NCI-H2107 (cell line): ENCODE measurements around the gene KBTBD8.

Source experiments
- DNase-seq: peaks from one replicate; lab custom pipeline; 2025; lab: John Stamatoyannopoulos, UW

Gene KBTBD8, protein sequence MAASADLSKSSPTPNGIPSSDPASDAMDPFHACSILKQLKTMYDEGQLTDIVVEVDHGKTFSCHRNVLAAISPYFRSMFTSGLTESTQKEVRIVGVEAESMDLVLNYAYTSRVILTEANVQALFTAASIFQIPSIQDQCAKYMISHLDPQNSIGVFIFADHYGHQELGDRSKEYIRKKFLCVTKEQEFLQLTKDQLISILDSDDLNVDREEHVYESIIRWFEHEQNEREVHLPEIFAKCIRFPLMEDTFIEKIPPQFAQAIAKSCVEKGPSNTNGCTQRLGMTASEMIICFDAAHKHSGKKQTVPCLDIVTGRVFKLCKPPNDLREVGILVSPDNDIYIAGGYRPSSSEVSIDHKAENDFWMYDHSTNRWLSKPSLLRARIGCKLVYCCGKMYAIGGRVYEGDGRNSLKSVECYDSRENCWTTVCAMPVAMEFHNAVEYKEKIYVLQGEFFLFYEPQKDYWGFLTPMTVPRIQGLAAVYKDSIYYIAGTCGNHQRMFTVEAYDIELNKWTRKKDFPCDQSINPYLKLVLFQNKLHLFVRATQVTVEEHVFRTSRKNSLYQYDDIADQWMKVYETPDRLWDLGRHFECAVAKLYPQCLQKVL

GRCh38 chr3:66998113-66998903 is at the start of gene KBTBD8:
TSS of gene KBTBD8 (plus strand) at chr3:66998307. CDS start at chr3:66998356, 49 bp downstream.
- peak; percentile 87 for DNase-seq

GRCh38 chr3:66948838-66949237 is 49.3 kb upstream of the KBTBD8 start:
- no peak for DNase-seq

DNA sequence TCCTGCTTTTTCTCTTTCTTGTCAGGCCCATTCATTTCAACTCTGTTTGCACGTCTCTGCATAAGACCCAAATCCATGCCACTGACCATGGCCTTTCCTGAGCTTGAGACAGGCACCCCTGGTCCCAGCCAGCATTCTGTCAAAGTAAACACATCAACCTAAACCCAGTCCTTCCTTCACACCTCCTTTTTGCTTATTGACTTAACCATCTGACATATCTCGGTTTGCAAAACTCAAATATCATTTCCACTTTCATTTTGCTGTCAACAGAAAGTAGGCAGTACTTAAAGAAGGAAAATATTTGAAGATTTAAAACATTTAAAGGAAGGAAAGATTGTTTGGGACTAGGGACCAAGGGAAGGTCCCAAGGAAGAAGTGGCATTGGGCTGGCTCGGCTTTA is 48.2 kb upstream of the KBTBD8 start:
- no peak for DNase-seq

- DNase-seq, result no peak
Observed at GRCh38 chr3:66952357-66952756, 45.8 kb upstream of the KBTBD8 start.

DNA sequence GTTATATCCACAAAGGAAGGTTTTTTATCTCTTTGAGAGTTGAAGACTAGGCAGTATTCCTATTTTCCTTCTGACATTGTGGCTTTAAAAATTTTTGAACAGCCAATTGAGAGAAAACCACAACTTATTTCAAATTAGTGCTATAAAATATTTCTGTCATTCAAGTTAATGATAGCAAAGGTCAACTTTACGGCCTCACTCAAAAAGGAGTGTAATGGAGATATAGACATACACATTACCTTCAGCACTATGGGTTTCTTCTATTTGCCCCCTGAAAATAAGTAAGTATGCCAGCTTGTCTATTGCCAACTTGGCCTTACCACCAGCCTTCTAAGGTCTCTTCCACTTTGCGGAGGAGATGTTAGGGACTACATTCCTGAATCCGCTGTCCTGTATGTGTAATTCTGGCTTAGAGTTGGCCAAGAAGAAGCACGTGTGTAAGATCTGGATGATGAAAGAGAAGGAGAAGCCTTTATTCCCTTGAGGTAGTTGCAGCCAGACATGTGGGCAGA is 44.1 kb upstream of the KBTBD8 start:
- no peak for DNase-seq

DNA sequence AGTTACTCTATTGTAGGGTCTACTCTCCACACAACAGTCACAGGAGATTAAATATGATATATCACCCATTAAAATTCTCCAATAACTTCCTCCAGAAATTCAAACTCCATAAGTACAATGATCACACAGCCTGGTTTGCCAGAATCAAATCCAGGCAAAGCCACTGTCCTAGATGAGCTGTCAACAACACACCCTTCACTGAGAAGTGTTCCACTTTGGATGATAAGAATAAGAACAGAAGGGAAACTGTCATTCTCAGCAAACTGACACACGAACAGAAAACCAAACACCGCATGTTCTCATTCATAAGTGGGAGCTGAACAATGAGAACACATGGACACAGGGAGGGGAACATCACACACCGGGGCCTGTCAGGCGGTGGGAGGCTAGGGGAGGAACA is 41.4 kb upstream of the KBTBD8 start:
- DNase-seq, result no peak

GRCh38 chr3:66957367-66957766 is 40.7 kb upstream of the KBTBD8 start:
- DNase-seq, result no peak

- DNase-seq, result no peak
Observed at GRCh38 chr3:66958067-66958466, 40.0 kb upstream of the KBTBD8 start.

DNA sequence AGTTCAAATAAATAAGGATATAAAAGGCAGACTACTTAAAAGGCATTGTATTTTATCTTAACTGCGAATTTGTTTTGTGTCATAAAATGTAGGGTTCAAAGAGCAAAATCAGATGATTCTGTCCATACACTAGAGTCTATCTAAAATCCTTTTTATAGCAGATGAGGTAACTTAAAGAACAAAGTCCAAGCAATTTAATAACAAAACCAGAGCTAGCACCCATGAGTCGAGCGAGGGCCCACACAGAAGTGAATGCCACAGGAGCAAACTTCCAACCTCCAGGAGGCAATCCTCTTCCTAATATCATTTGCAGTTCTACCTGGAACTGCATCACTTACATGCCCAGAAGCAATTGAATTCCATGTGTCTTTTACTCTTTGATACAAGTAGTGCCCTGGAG is 35.4 kb upstream of the KBTBD8 start:
- DNase-seq, result no peak

DNA sequence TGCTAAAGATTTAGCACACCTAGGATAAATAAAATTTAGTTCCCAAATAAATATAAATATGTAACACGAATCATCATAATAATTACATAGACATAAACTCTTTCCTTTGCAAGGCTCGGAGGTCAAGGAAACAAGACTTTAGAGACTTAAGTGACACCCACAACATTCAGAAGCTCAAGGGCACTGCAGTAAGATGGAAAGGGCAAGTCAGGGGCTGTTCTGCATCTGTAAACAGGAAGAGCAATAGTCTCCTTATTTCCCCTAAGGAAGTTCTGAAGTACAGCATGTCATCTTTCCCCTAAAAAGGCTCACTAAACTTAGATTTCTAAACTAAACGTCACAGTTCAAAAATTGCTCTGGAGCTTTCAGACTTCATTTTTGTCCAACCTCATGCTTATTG is 26.9 kb upstream of the KBTBD8 start:
- DNase-seq, result no peak

DNA sequence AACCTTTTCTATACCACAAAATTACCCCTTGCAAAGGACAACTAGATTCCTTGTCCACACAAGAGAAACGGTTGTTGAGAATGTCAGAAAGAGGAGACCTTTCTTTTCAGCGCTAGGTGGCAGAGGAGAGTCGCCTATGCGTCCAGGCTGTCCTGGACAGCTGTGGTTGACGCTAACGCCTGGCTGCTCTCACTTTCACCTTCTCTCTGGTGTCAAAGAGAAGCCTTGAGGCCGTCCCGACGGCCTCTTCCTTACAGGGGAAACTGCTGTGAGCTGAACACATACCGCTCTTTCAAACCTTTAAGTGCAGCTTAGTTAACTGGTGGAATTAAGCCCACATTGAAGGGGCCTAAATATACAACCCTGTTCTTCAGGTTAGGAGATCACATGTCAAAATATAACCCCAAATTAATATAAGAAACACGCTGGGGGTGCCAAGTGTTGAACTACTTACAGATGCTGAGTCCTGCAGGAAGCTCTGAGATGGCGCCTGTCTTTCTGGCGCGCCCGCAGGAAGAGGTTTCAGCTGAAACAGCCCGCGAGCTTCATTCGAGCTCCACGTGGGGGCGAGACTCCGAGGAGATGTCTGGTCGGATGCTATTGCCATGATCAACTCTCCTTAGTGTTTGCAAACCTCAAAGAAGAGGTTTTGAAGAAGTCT is 26.1 kb upstream of the KBTBD8 start:
- no peak for DNase-seq

- DNase-seq, result no peak
Observed at GRCh38 chr3:66980791-66981190, 17.3 kb upstream of the KBTBD8 start.

DNA sequence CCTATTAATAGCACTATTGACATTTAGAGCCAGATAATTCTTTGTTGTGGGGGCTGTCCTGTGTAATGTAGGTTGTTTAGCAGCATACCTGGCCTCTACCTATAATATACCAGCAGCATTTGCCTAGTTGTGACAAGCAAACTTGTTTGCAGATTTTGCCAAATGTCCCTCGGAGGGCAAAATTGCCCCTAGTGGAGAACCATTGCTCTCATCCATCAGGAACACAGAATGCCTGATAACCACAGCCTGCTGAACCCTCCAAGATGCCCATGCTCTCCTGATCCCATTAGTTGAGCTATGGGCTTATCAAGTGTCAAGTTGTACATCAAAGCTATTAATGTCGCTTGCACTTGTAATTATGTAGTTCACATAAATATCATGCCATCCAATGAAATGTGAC is 15.0 kb upstream of the KBTBD8 start:
- no peak for DNase-seq

DNA sequence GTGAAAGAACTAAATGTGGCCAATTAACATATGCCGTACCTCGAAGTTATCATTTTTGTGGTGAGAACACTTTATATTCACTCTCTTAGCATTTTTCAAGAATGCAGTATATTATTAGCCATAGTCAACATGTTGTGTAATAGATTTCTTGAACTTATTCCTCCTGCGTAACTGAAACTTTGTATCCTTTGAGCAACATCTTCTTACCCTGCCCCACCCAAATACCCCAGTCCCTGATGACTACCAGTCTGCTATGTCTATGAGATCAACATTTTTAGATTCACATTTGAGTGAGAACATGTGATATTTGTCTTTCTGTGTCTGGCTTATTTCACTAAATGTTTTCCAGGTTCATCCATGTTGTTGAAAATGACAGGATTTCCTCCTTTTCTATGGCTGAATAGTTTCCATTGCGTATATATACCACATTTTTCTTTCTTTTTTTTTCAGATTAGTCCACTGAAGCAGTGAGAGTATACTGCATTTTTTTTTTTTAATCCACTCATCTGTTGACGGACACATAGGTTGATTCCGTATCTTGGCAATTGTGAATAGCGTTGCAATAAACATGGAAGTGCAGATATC is 12.7 kb upstream of the KBTBD8 start:
- no peak for DNase-seq

DNA sequence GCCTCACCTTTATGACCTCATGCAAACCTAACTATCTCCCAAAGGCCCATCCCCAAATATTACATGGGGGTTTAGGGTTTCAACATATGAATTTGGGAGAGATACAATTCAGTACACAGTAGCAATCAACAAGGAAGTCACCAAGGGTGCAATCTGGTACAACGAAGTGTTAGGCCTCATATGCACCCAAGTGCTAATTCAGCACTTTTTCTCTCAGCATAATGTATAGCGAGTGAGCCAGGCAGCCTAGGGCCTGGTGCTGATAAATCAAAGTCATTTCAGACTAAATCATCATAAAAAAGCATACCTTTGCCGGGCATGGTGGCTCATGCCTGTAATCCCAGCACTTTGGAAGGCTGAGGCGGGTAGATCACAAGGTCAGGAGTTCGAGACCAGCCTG is 11.7 kb upstream of the KBTBD8 start:
- DNase-seq, result no peak

- no peak for DNase-seq
Observed at GRCh38 chr3:66989241-66989640, 8.9 kb upstream of the KBTBD8 start.

DNA sequence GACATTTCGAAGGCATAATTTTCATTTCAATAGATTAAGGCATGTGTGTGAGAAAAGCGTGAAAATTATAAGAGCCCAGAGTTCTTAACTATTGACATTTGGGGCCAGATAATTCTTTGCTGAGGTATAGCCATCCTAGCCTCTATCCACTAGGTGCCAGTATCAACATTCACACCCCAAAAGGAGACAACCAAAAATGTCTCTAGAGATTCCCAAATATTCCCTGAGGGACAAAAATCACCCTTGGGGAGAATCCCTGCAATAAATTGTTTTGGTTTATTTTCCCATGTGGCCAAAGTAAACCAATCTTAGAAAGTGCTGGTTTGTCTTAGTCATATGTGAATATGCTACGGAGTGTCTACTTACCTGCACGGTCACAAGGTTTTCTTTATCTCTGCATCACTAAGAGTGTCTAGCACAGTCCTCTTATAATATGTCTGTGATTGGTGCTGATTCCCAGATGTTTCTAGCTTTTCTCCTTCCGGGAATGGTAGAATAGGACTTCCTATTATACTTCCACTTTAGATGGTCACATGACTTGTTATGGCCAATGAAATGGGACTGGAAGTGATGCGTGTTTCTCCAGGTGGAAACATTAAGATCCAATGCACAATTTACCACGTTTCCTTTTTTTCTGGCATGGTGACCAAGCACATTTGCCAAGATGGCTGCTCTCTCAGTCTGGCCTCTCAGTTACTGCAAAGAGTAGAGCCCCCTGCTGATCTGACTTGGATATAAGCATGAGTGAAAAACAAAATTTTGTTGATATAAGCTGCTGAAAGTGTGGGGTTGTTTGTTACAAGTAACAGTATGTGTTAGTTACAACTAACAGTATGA is 8.0 kb upstream of the KBTBD8 start:
- DNase-seq, result no peak

DNA sequence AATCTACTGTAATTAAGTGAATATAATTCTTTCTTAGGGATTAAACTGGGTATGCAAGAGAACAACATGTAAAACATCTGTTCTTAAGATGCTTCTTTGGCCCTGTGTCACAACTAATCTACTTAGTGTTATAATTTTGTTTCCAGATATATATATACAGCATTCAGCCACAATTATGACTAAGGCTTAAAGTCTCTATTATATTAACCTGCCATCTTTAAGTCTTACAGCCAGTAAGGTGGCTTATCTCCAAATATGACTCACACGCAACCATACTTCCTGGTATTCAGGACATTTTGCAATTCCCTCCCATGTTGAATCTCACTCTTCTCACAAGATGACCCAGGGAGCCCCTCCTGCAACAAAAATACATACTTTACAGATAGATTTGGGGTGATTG is 6.6 kb upstream of the KBTBD8 start:
- DNase-seq, result no peak

DNA sequence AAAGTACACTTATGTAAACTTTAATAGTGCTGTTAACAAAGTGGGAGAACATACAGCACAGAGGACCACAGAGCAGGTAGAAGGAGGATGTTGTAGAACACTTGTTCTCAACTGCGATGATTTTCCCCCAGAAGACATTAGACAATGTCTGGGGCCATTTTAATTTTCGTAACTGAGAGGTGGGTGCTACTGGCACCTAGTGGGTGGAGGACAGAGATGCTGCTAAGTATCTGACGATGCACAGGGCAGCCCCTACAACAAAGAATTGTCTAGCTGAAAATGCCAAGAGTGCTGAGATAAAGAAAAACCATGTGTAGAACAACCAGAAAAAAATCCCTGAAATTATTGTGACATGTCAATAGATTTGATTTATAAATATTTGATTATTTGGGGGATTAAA is 5.0 kb upstream of the KBTBD8 start:
- DNase-seq, result no peak

GRCh38 chr3:66994588-66994987 is 3.5 kb upstream of the KBTBD8 start:
- DNase-seq, result no peak

- DNase-seq, result no peak
Observed at GRCh38 chr3:66996696-66997095, 1.4 kb upstream of the KBTBD8 start.
